ENCODE data around the gene ME2.
"Not testable (repeated sequence)": the region's sequence is repeated elsewhere in the genome, so short reads cannot be mapped to it uniquely, and the experiment has no call there.

The ME2 gene

GRCh38 chr18:50870138-50870845, 8.6 kb upstream of the ME2 start:
- H3K9ac ChIP-seq, result no peak overlapping the region

GRCh38 chr18:50871846-50872245, 7.1 kb upstream of the ME2 start:
- H3K9ac ChIP-seq, result no peak overlapping the region
- H3K4me1 ChIP-seq, result no peaks in the 10 kb centered on the region
- no peak for TF ChIP-seq Cebpa-rat (IDR thresholded peaks at IDR 0.05)
- no peaks in the 10 kb centered on the region for H3K36me3 ChIP-seq
- no peak overlapping the region for H3K4me3 ChIP-seq
- H3K9me3 ChIP-seq (replicated peaks in 1 of 11), result no peaks in the 10 kb centered on the region
- H3K4me2 ChIP-seq, result no peak overlapping the region
- H3K27me3 ChIP-seq, result no peaks in the 10 kb centered on the region
- no peak overlapping the region for H3K27ac ChIP-seq
- H4K20me1 ChIP-seq, result no peaks in the 10 kb centered on the region

More at GRCh38 chr18:50870138-50870845, 8.6 kb upstream of the ME2 start:
- no peak overlapping the region for H3K27ac ChIP-seq
- no peak overlapping the region for H3K4me2 ChIP-seq
- no peaks in the 10 kb centered on the region for H3K27me3 ChIP-seq
- no peaks in the 10 kb centered on the region for H3K9me3 ChIP-seq (replicated peaks in 1 of 11)
- no peaks in the 10 kb centered on the region for H4K20me1 ChIP-seq
- no peaks in the 10 kb centered on the region for H3K36me3 ChIP-seq
- no peaks in the 10 kb centered on the region for H3K4me1 ChIP-seq
- no peak for TF ChIP-seq Cebpa-rat (IDR thresholded peaks at IDR 0.05)
- H3K4me3 ChIP-seq, result no peak overlapping the region

GRCh38 chr18:50875966-50876536, 2.9 kb upstream of the ME2 start:
- Histone ChIP-seq H3K9ac (no peak overlapping the region), H4K20me1 (peaks cover 0 to 19% (median 10%) of the 10 kb centered on the region in 11 experiments; a peak in 16 of 22 replicates), H3K4me3 (no peak overlapping the region), H3K27ac (no peak overlapping the region; a peak in 1 of 22 replicates), H3K4me1 (peaks cover 16 to 22% (median 19%) of the 10 kb centered on the region in 10 experiments), H3K4me2 (no peak overlapping the region), H3K36me3 (peaks cover 0 to 2% (median 0%) of the 10 kb centered on the region in 11 experiments; a peak in 1 of 22 replicates), H3K9me3 (replicated peaks in 1 of 11) (no peaks in the 10 kb centered on the region), H3K27me3 (no peaks in the 10 kb centered on the region)
- no peak for TF ChIP-seq Cebpa-rat (IDR thresholded peaks at IDR 0.05)

GRCh38 chr18:50877545-50878265, 1.2 kb upstream of the ME2 start:
- peak in 2 of 11 experiments; percentile 18 to 52; a peak in 2 of 22 replicates for TF ChIP-seq Cebpa-rat (IDR thresholded peaks at IDR 0.05)
- Histone ChIP-seq H3K9ac (peak overlapping the region in 10 of 11 experiments; percentile 93 to 99 (median 96); a peak in 20 of 22 replicates), H3K27ac (peak overlapping the region in 10 of 11 experiments; percentile 90 to 100 (median 98); a peak in 21 of 22 replicates)

GRCh38 chr18:50879302-50880118, 592 bp downstream of the ME2 start:
- H3K27me3 ChIP-seq, result no peaks in the 10 kb centered on the region
- H3K4me2 ChIP-seq, result peak overlapping the region; percentile 80 to 95 (median 86)
- no peaks in the 10 kb centered on the region for H3K9me3 ChIP-seq (replicated peaks in 1 of 11)
- H3K9ac ChIP-seq, result peak overlapping the region; percentile 93 to 99 (median 96)
- peak overlapping the region; percentile 82 to 98 (median 90) for H3K4me3 ChIP-seq
- H3K36me3 ChIP-seq, result peaks cover 0 to 24% (median 14%) of the 10 kb centered on the region in 11 experiments; a peak in 14 of 22 replicates
- peaks cover 15 to 53% (median 45%) of the 10 kb centered on the region in 11 experiments; a peak in 20 of 22 replicates for H4K20me1 ChIP-seq
- no peak for TF ChIP-seq Cebpa-rat (IDR thresholded peaks at IDR 0.05)
- H3K4me1 ChIP-seq, result peaks cover 20 to 48% (median 36%) of the 10 kb centered on the region in 10 experiments
- peak overlapping the region; percentile 89 to 100 (median 98) for H3K27ac ChIP-seq

More at GRCh38 chr18:50877545-50878265, 1.2 kb upstream of the ME2 start:
- Histone ChIP-seq H3K27me3 (no peaks in the 10 kb centered on the region), H3K36me3 (peaks cover 0 to 14% (median 9%) of the 10 kb centered on the region in 11 experiments; a peak in 13 of 22 replicates), H3K4me2 (peak overlapping the region; percentile 59 to 95 (median 84)), H3K4me3 (peak overlapping the region; percentile 82 to 98 (median 90)), H4K20me1 (peaks cover 5 to 36% (median 27%) of the 10 kb centered on the region in 11 experiments; a peak in 20 of 22 replicates), H3K9me3 (replicated peaks in 1 of 11) (no peaks in the 10 kb centered on the region), H3K4me1 (peaks cover 17 to 35% (median 24%) of the 10 kb centered on the region in 10 experiments)

- peak overlapping the region; percentile 82 to 98 (median 90) for H3K4me3 ChIP-seq
Measured at GRCh38 chr18:50880119-50880465, 1.2 kb downstream of the ME2 start.

GRCh38 chr18:50880944-50881343, 2.0 kb downstream of the ME2 start:
- H3K4me1 ChIP-seq, result peaks cover 20 to 48% (median 36%) of the 10 kb centered on the region in 10 experiments
- peak overlapping the region; percentile 5 to 98 (median 88); a peak in 12 of 20 replicates for H3K4me3 ChIP-seq
- not testable (repeated sequence) for H3K27ac ChIP-seq; H3K9me3 ChIP-seq (replicated peaks in 1 of 11); H3K27me3 ChIP-seq
- H3K36me3 ChIP-seq, result peaks cover 0 to 33% (median 20%) of the 10 kb centered on the region in 11 experiments; a peak in 14 of 22 replicates
- H4K20me1 ChIP-seq, result peaks cover 15 to 67% (median 56%) of the 10 kb centered on the region in 11 experiments; a peak in 20 of 22 replicates
- peak overlapping the region in 4 of 11 experiments; percentile 33 to 97 (median 96); a peak in 4 of 22 replicates for H3K9ac ChIP-seq
- peak overlapping the region; percentile 80 to 95 (median 86) for H3K4me2 ChIP-seq

More at GRCh38 chr18:50880119-50880465, 1.2 kb downstream of the ME2 start:
- no peaks in the 10 kb centered on the region for H3K9me3 ChIP-seq (replicated peaks in 1 of 11)
- H3K27me3 ChIP-seq, result no peaks in the 10 kb centered on the region
- H3K36me3 ChIP-seq, result peaks cover 0 to 30% (median 19%) of the 10 kb centered on the region in 11 experiments; a peak in 14 of 22 replicates
- H3K9ac ChIP-seq, result peak overlapping the region; percentile 93 to 99 (median 96)
- peaks cover 20 to 48% (median 36%) of the 10 kb centered on the region in 10 experiments for H3K4me1 ChIP-seq
- peak overlapping the region; percentile 89 to 100 (median 98); a peak in 21 of 22 replicates for H3K27ac ChIP-seq
- peaks cover 15 to 59% (median 51%) of the 10 kb centered on the region in 11 experiments; a peak in 20 of 22 replicates for H4K20me1 ChIP-seq
- peak overlapping the region; percentile 80 to 95 (median 86) for H3K4me2 ChIP-seq
- no peak for TF ChIP-seq Cebpa-rat (IDR thresholded peaks at IDR 0.05)

- Histone ChIP-seq H3K4me3 (no peak overlapping the region), H3K27ac (no peak overlapping the region), H3K4me2 (no peak overlapping the region), H3K9me3 (replicated peaks in 1 of 11) (no peaks in the 10 kb centered on the region), H3K9ac (no peak overlapping the region), H3K4me1 (peaks cover 0 to 21% (median 13%) of the 10 kb centered on the region in 10 experiments; a peak in 14 of 20 replicates), H4K20me1 (peaks cover 39 to 100% (median 84%) of the 10 kb centered on the region in 11 experiments; a peak in 20 of 22 replicates), H3K27me3 (no peaks in the 10 kb centered on the region), H3K36me3 (peaks cover 3 to 90% (median 59%) of the 10 kb centered on the region in 11 experiments; a peak in 20 of 22 replicates)
- TF ChIP-seq Cebpa-rat (IDR thresholded peaks at IDR 0.05), result no peak
Measured at GRCh38 chr18:50886929-50887328, 8.0 kb downstream of the ME2 start.
